ENCODE measurements around the gene MACIR. TPM values are rescaled to one million over a fixed set of nuclear protein-coding genes. Genes with fewer than 3 reads are reported as not detected.

Gene MACIR
- total RNA-seq, 1 donor from 2014 or later = 4.7 TPM

Other genes with a start within 250 kb of the MACIR start
- 18.9 TPM for gene GIN1, start 138.6 kb upstream of the MACIR start, total RNA-seq
- 76.5 TPM for gene PPIP5K2, start 138.5 kb upstream of the MACIR start, total RNA-seq